ENCODE measurements around the gene CNTNAP2. TPM values are rescaled to one million over a fixed set of nuclear protein-coding genes. Genes with fewer than 3 reads are reported as not detected.
"Not testable (repeated sequence)": the region's sequence is repeated elsewhere in the genome, so short reads cannot be mapped to it uniquely, and the experiment has no call there.

The CNTNAP2 gene
- total RNA-seq, 8 experiments from 2014 or later = 0.05 to 27.0 (median 15.0) TPM

- peak in 1 of 8 experiments; percentile 44 for ATAC-seq (replicated peaks in 6 of 8)
- Histone ChIP-seq H3K27ac (no peak overlapping the region), H3K4me3 (no peak overlapping the region), H3K4me1 (replicated peaks in 1 of 2) (no peaks in the 10 kb centered on the region)
- in situ Hi-C loops (cut with MboI; ENCODE audit: low pct_unique_long_range_greater_than_20kb in 2 of 9, low sequenced_read_pairs in 9 of 9, unreplicated experiment in 9 of 9) = no loop called here
- 4 to 94% (median 78%) methylated on average over 3 to 11 of the region's 11 CpGs for WGBS, 10 experiments
Observed at GRCh38 chr7:148419856-148420832, 2303.5 kb downstream of the CNTNAP2 start.

DNA sequence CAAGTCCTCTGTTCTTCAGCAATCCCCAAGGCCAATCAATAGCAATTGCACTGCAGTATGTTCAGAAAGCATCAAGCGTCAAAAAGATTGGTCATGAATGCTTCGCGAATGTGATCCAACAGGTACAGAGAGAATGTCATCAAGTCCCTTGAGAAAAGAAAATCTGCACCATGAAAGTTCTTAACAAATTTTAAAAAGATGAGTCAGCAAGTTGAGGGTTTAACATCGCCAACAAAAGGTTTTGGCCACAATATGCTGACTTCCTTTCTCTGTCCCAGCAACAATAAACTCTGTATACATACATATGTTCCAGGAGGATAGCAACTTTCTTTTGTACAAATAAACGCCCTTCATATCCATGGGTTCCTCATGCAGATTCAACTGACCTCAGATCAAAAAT, 2305.4 kb downstream of the CNTNAP2 start:
- Histone ChIP-seq H3K27ac (no peak overlapping the region), H3K4me3 (no peak overlapping the region), H3K4me1 (replicated peaks in 1 of 2) (no peaks in the 10 kb centered on the region)
- no peak for ATAC-seq (replicated peaks in 6 of 8)
- WGBS, 10 experiments = 0 to 100% (median 80%) methylated on average over 1 to 5 of the region's 5 CpGs; no CpG with 5 or more reads in 1 of the 10 experiments
- in situ Hi-C loops (cut with MboI; ENCODE audit: low pct_unique_long_range_greater_than_20kb in 2 of 9, low sequenced_read_pairs in 9 of 9, unreplicated experiment in 9 of 9) = no loop called here

GRCh38 chr7:148426393-148426792, 2309.8 kb downstream of the CNTNAP2 start:
- H3K4me3 ChIP-seq; ATAC-seq (replicated peaks in 6 of 8); in situ Hi-C loops (cut with MboI; ENCODE audit: low pct_unique_long_range_greater_than_20kb in 2 of 9, low sequenced_read_pairs in 9 of 9, unreplicated experiment in 9 of 9); H3K4me1 ChIP-seq (replicated peaks in 1 of 2); H3K27ac ChIP-seq: not testable (repeated sequence)
- WGBS, 10 experiments = no CpG with 5 or more reads among the region's 24 CpGs

DNA sequence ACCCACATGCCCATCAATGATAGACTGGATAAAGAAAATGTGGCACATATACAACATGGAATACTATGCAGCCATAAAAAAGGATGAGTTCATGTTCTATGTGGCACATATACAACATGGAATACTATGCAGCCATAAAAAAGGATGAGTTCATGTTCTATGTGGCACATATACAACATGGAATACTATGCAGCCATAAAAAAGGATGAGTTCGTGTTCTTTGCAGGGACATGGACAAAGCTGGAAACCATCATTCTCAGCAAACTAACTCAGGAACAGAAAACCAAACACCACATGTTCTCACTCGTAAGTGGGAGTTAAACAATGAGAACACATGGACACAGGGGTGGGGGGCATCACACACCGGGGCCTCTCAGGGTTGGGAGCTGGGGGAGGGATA, 2314.1 kb downstream of the CNTNAP2 start:
- H3K4me1 ChIP-seq (replicated peaks in 1 of 2) = peaks cover 19 to 31% of the 10 kb centered on the region in 2 donors
- H3K4me3 ChIP-seq; in situ Hi-C loops (cut with MboI; ENCODE audit: low pct_unique_long_range_greater_than_20kb in 2 of 9, low sequenced_read_pairs in 9 of 9, unreplicated experiment in 9 of 9); ATAC-seq (replicated peaks in 6 of 8); H3K27ac ChIP-seq: not testable (repeated sequence)
- WGBS, 10 experiments = 100% methylated on average over 1 of the region's 3 CpGs; no CpG with 5 or more reads in 9 of the 10 experiments

DNA sequence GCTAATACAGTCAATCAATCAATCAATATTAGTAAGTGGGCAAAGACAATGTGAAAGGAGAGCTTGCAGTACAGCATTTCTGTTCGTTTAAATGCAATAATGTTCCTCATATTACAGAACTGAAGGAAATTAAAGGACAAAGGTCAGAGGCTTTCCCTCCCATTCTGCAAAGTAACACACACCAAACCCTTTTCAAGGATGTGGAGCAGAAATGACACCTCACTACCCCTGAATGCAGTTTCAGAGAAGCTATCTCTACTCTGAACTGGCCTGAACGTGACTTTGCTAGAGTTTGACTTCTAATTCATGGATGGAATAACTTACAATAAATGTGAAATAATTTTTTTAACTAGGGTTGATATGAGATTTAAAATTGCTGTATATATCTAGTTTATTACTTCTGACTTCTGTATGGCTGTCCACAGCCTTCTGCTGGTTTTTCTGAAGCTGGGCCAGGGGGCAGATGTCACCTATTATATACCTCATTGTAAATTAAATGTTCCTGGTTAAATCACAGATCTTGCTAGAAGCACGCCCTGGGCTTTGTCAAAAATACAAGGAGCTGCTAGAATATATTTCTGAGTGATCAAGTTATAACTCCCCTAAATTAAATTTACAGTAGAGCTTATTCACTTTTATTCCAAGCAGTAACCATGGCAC, 2317.1 kb downstream of the CNTNAP2 start:
- ATAC-seq (replicated peaks in 6 of 8) = peak in 4 of 8 experiments; percentile 4 to 15 (median 5)
- H3K4me3 ChIP-seq = no peak overlapping the region
- in situ Hi-C loops (cut with MboI; ENCODE audit: low pct_unique_long_range_greater_than_20kb in 2 of 9, low sequenced_read_pairs in 9 of 9, unreplicated experiment in 9 of 9) = no loop called here
- WGBS, 10 experiments = 5 to 70% (median 49%) methylated on average over 1 to 3 of the region's 3 CpGs; no CpG with 5 or more reads in 1 of the 10 experiments
- no peak overlapping the region for H3K27ac ChIP-seq
- H3K4me1 ChIP-seq (replicated peaks in 1 of 2) = peaks cover 19 to 34% of the 10 kb centered on the region in 2 donors

- Histone ChIP-seq H3K27ac (peak overlapping the region in 1 of 2 donors; percentile 73), H3K4me3 (no peak overlapping the region), H3K4me1 (replicated peaks in 1 of 2) (peaks cover 19 to 34% of the 10 kb centered on the region in 2 donors)
- in situ Hi-C loops (cut with MboI; ENCODE audit: low pct_unique_long_range_greater_than_20kb in 2 of 9, low sequenced_read_pairs in 9 of 9, unreplicated experiment in 9 of 9) = no loop called here
- WGBS, 10 experiments = 0 to 83% (median 52%) methylated on average over 2 to 13 of the region's 13 CpGs
- peak; percentile 53 to 91 (median 88) for ATAC-seq (replicated peaks in 6 of 8)
Observed at GRCh38 chr7:148434181-148434757, 2317.7 kb downstream of the CNTNAP2 start.

DNA sequence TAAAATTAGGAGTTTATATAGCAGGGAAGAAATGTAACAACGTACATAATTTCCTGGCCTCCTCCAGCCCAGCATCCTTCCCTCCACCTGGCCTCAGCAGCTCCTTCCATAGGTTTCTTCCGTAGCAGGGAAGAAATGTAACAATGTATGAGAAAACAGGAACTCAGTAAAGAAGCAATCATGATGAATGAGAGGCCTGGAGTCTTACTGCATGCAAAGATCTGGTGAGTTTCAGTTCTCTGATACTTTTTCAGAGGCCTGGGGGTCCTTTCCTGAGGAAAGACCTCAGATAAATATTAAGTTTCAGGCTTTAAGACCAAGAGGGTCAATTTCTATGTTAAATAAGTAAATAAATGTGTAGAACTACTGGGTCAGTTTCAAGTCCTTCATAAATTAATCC, 2318.3 kb downstream of the CNTNAP2 start:
- in situ Hi-C loops (cut with MboI; ENCODE audit: low pct_unique_long_range_greater_than_20kb in 2 of 9, low sequenced_read_pairs in 9 of 9, unreplicated experiment in 9 of 9) = no loop called here
- H3K27ac ChIP-seq = peak overlapping the region in 1 of 2 donors; percentile 73
- 8 to 100% (median 69%) methylated on average over 1 to 2 of the region's 2 CpGs; no CpG with 5 or more reads in 2 of the 10 experiments for WGBS, 10 experiments
- no peak overlapping the region for H3K4me3 ChIP-seq
- no peak for ATAC-seq (replicated peaks in 6 of 8)
- H3K4me1 ChIP-seq (replicated peaks in 1 of 2) = peaks cover 19 to 34% of the 10 kb centered on the region in 2 donors

DNA sequence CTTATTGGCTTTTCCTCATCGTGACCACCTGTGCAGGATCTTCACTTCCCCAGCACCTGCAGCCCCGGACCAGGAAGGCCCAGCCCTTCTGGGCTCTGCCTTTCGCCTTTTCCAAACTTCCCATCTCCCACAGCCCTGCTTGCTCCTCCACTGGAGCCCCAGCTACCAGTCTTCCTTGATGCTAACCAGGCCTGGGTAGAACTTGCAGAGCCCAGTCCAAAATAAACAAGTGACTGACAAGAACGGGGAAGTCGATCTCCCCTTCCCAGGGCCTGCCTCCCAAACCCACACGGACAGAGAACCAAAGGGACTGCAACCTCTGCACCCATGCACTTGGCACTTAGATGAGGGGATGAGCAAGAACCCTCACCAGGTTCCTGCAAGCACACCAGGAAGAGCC, 2319.1 kb downstream of the CNTNAP2 start:
- in situ Hi-C loops (cut with MboI; ENCODE audit: low pct_unique_long_range_greater_than_20kb in 2 of 9, low sequenced_read_pairs in 9 of 9, unreplicated experiment in 9 of 9) = no loop called here
- H3K27ac ChIP-seq = no peak overlapping the region
- WGBS, 10 experiments = 0 to 80% (median 38%) methylated on average over 1 to 5 of the region's 6 CpGs; no CpG with 5 or more reads in 4 of the 10 experiments
- no peak overlapping the region for H3K4me3 ChIP-seq
- ATAC-seq (replicated peaks in 6 of 8) = no peak
- H3K4me1 ChIP-seq (replicated peaks in 1 of 2) = peaks cover 19 to 34% of the 10 kb centered on the region in 2 donors

DNA sequence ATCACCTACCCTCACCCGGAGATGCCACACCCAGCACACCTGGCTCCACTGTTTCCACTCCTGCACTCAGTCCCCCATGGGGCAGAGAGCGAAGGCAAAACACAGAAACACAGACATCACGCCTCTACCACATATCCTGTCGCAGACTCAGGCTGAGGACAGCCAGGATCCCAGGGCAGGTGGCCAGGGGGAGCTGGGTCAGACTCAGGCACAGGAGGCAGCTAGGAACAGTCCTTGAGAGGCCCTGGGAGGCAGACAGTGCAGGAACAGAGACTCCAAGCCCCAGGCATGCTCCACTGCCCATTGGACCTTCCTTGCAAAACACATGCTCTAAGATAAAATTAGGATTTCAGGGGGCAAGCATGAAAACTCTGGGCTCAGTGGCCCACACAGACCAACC, 2319.5 kb downstream of the CNTNAP2 start:
- H3K27ac ChIP-seq = no peak overlapping the region
- no peak overlapping the region for H3K4me3 ChIP-seq
- in situ Hi-C loops (cut with MboI; ENCODE audit: low pct_unique_long_range_greater_than_20kb in 2 of 9, low sequenced_read_pairs in 9 of 9, unreplicated experiment in 9 of 9) = no loop called here
- no peak for ATAC-seq (replicated peaks in 6 of 8)
- peaks cover 19 to 34% of the 10 kb centered on the region in 2 donors for H3K4me1 ChIP-seq (replicated peaks in 1 of 2)
- WGBS, 10 experiments = 100% methylated on average over 1 of the region's 4 CpGs; no CpG with 5 or more reads in 9 of the 10 experiments

- 0 to 90% (median 33%) methylated on average over 1 to 5 of the region's 7 CpGs; no CpG with 5 or more reads in 5 of the 10 experiments for WGBS, 10 experiments
- in situ Hi-C loops (cut with MboI; ENCODE audit: low pct_unique_long_range_greater_than_20kb in 2 of 9, low sequenced_read_pairs in 9 of 9, unreplicated experiment in 9 of 9) = no loop called here
Observed at GRCh38 chr7:148436571-148436970, 2320.0 kb downstream of the CNTNAP2 start.

DNA sequence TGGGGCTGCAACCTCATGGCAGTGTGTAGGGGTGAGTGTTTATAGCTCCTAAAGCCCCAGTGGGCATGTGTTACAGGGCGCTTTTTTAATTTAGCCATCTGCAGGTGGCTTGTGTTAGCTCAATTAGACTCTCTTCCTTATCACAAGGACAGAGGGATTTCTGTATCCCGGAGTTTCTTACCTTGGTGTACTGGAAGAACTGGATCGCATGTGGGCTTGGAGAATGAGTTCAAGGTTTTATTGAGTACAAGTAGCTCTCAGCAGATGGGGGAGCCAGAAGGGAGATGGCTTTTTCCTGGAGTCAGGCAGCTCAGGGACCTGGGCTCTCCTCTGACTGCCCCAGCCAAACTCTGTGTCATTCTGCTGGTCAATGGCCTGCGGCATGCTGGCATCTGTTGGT, 2320.4 kb downstream of the CNTNAP2 start:
- in situ Hi-C loops (cut with MboI; ENCODE audit: low pct_unique_long_range_greater_than_20kb in 2 of 9, low sequenced_read_pairs in 9 of 9, unreplicated experiment in 9 of 9) = no loop called here
- Histone ChIP-seq H3K27ac (no peak overlapping the region), H3K4me3 (no peak overlapping the region), H3K4me1 (replicated peaks in 1 of 2) (peaks cover 19 to 34% of the 10 kb centered on the region in 2 donors)
- 33 to 100% (median 80%) methylated on average over 1 to 3 of the region's 4 CpGs; no CpG with 5 or more reads in 5 of the 10 experiments for WGBS, 10 experiments
- ATAC-seq (replicated peaks in 6 of 8) = no peak

More at GRCh38 chr7:148436571-148436970, 2320.0 kb downstream of the CNTNAP2 start:
- no peak overlapping the region for H3K27ac ChIP-seq
- H3K4me3 ChIP-seq = no peak overlapping the region
- peaks cover 19 to 34% of the 10 kb centered on the region in 2 donors for H3K4me1 ChIP-seq (replicated peaks in 1 of 2)
- no peak for ATAC-seq (replicated peaks in 6 of 8)

DNA sequence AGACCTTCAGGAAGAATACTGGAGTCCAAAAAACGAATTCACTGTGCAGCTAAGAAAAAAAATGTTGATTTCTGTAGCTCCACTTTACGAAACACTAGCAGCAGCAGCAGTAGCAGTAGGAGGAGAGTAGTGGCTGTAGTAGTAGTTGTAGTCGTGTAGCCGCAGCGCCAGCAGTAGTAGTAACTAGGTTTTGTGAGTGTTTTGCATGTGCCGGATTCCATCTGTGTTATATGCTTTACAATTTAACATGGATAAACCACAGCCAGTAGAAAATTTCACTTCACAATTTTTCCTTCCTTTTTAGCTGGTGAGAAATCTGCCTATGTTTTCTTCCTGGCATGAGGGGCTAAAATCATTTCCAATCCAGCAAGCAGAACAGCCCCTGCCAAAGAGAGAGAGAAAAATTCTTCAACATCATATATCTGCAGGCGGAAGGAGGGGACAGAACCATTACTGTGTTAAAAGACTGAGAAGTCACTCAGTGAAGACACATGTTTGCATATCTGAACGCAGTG, 2325.6 kb downstream of the CNTNAP2 start:
- no peak for ATAC-seq (replicated peaks in 6 of 8)
- in situ Hi-C loops (cut with MboI; ENCODE audit: low pct_unique_long_range_greater_than_20kb in 2 of 9, low sequenced_read_pairs in 9 of 9, unreplicated experiment in 9 of 9) = no loop called here
- Histone ChIP-seq H3K27ac (no peak overlapping the region), H3K4me1 (replicated peaks in 1 of 2) (no peaks in the 10 kb centered on the region), H3K4me3 (no peak overlapping the region)
- WGBS, 10 experiments = 0 to 91% (median 82%) methylated on average over 1 to 8 of the region's 8 CpGs
